Mesothelial cell of epicardium (in vitro differentiated cells): ENCODE measurements around the gene FILIP1L. TPM values are rescaled to one million over a fixed set of nuclear protein-coding genes. Genes with fewer than 3 reads are reported as not detected.

Experiments
- DNase-seq, 2 experiments: peaks; one replicate each; pipeline ENCODE4 v3.0.0; 2021; ENCODE audit warnings: low spot score in 2 of 2; ENCODE audit not compliant: unreplicated experiment in 2 of 2
- H3K27ac Mint-ChIP-seq: 2 replicates; pipeline ENCODE4 v1.8.0; 2021; ENCODE audit warnings: mixed read lengths
- H3K27me3 Mint-ChIP-seq: 2 replicates; pipeline ENCODE4 v1.8.0; 2021; ENCODE audit warnings: low read depth, mixed read lengths
- H3K36me3 Mint-ChIP-seq: 2 replicates; pipeline ENCODE4 v1.8.0; 2021; ENCODE audit warnings: mixed read lengths
- H3K4me1 Mint-ChIP-seq: 2 replicates; pipeline ENCODE4 v1.8.0; 2021; ENCODE audit warnings: mixed read lengths
- H3K4me3 Mint-ChIP-seq: 2 replicates; pipeline ENCODE4 v1.8.0; 2021; ENCODE audit warnings: mild to moderate bottlenecking, moderate library complexity, mixed read lengths
- H3K9me3 Mint-ChIP-seq: 2 replicates; pipeline ENCODE4 v1.8.0; 2021; ENCODE audit warnings: mixed read lengths
- CTCF ChIP-seq: fragments of 200-600 bp; sonication (generic); IDR thresholded peaks from one replicate; pipeline ENCODE4 v1.5.0; 2021; ENCODE audit warnings: antibody characterized with exemption; ENCODE audit not compliant: unreplicated experiment
- total RNA-seq: library from RNA; stranded (reverse); gene quantifications from 3 replicates; pipeline ENCODE4 v1.2.1, GENCODE V29; 2021

The FILIP1L gene
- total RNA-seq, 1 donor from 2014 or later: 15.7 TPM

DNA sequence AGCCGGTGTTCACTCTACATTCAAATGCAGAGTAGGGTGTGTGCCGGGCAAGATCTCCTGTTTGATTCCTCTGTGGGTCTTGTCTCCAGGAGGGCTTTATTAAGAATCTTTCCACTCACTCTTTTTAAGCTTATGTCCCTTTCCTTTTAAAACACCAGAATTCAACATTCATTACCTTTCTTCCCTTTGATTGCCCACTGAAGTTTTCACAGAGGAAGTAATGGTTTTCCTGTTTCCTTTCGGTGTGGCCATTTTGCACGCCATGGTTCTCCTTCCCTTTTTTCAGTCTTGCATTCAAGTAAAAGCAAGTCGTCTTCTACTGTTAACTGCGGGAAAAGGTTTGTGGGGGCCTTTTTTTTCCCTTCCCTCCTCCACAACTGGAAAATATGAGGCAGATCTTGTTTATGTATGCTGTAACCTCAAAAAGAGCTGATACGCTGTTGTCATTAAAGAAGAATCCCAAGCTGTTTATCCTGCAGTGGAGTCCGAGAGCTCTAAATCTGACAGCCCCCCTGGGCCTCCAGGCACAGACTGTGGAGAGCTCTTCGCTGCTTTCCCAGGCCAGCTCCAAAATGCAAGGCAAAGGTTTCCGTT is 40.5 kb downstream of the FILIP1L start:
- Mint-ChIP-seq H3K27ac (peak overlapping the region; percentile 99), H3K36me3 (no peaks in the 10 kb centered on the region), H3K4me3 (peak overlapping the region; percentile 49), H3K27me3 (no peaks in the 10 kb centered on the region), H3K9me3 (no peaks in the 10 kb centered on the region), H3K4me1 (peaks cover 44% of the 10 kb centered on the region)
- peak in 1 of 2 experiments; percentile 45 for DNase-seq
- no peak for TF ChIP-seq CTCF

- H3K9me3 Mint-ChIP-seq: no peaks in the 10 kb centered on the region
- no peak for DNase-seq
- no peak overlapping the region for H3K4me3 Mint-ChIP-seq
- no peak for TF ChIP-seq CTCF
- peaks cover 45% of the 10 kb centered on the region for H3K4me1 Mint-ChIP-seq
- H3K36me3 Mint-ChIP-seq: no peaks in the 10 kb centered on the region
- no peaks in the 10 kb centered on the region for H3K27me3 Mint-ChIP-seq
- peak overlapping the region; percentile 99 for H3K27ac Mint-ChIP-seq
Observed at GRCh38 chr3:100073049-100073713, 41.1 kb downstream of the FILIP1L start.

DNA sequence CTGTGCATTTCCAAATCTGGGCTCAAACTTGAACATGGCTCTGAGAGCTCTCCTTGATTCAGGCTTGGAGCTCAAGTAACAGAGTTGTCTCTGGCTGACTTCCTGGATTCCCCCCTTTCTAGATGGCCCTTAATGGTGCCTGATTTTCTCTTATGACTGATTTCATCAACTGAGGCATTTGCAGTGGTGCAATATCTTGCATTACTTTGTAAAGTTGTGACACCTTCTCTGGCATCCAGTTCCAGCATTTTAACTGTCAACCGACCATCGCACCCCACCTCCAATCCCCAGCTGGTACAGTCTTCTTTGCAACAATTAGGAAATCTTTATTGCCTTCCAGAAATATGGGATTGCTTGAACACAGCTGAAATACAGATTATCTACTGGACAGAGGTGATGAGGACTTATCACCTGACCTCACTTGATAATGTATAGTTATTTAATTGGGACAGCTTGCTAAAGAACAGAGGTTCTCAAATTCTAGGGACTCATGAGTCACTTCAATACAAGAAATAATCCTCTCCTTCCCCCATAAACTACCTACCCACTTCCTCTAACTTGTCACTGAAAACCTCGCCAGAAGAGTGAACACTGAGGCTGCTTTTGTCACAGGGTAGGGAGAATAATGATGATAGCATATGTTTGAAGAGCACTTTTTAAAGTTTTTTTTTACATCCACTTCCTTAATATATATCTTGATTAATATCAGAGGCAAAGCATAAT is 41.8 kb downstream of the FILIP1L start:
- Mint-ChIP-seq H3K27ac (peak overlapping the region; percentile 26), H3K27me3 (no peaks in the 10 kb centered on the region), H3K4me1 (peaks cover 45% of the 10 kb centered on the region), H3K4me3 (no peak overlapping the region), H3K9me3 (no peaks in the 10 kb centered on the region), H3K36me3 (no peaks in the 10 kb centered on the region)
- TF ChIP-seq CTCF: no peak
- no peak for DNase-seq

DNA sequence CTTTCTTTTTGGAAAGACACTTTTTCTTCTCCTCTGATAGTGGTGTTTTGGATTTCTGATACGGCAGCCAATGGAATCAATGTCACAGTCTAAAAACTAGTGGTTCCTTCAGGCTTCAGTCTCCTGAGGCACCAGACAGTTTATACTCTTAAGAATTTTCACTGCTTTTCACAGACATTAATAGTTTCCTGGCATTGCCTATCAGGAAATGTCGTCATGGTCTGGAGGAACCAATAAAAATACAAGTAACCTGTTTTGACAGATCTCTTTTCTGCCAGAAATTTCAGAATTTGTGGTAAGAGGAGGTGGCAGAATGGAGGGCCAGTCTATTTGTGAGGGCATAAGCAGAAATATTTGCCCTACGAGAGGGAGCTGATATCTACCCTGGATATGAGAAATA is 44.8 kb downstream of the FILIP1L start:
- peaks cover 19% of the 10 kb centered on the region for H3K4me1 Mint-ChIP-seq

GRCh38 chr3:100068826-100069225 is 45.5 kb downstream of the FILIP1L start:
- H3K27me3 Mint-ChIP-seq: no peaks in the 10 kb centered on the region
- no peaks in the 10 kb centered on the region for H3K9me3 Mint-ChIP-seq
- peak; percentile 47 to 73 for DNase-seq
- no peaks in the 10 kb centered on the region for H3K36me3 Mint-ChIP-seq
- no peak overlapping the region for H3K4me3 Mint-ChIP-seq
- peak; percentile 57 for TF ChIP-seq CTCF
- peaks cover 14% of the 10 kb centered on the region for H3K4me1 Mint-ChIP-seq
- no peak overlapping the region for H3K27ac Mint-ChIP-seq

More for the DNA sequence above, 44.8 kb downstream of the FILIP1L start:
- no peaks in the 10 kb centered on the region for H3K27me3 Mint-ChIP-seq
- no peak for TF ChIP-seq CTCF
- no peaks in the 10 kb centered on the region for H3K36me3 Mint-ChIP-seq
- no peaks in the 10 kb centered on the region for H3K9me3 Mint-ChIP-seq
- peak overlapping the region; percentile 34 for H3K27ac Mint-ChIP-seq
- no peak overlapping the region for H3K4me3 Mint-ChIP-seq
- DNase-seq: no peak
